HCT116 (cell line): ENCODE measurements around the gene ZNF10. TPM values are rescaled to one million over a fixed set of nuclear protein-coding genes. Genes with fewer than 3 reads are reported as not detected.

Experiments used
- ATAC-seq: fragments of 200-7000 bp; cut with Tn5 transposase; 2 replicates; pipeline ENCODE4 v1.9.1; 2020; ENCODE audit warnings: mild to moderate bottlenecking, moderate library complexity
- BruUV-seq: library from RNA; stranded (reverse); fragments of 400-500 nt; replicated peaks from 2 replicates; lab custom pipeline; 2021; lab: Mats Ljungman, UMichigan
- CTCF ChIA-PET: fragments of 300-600 bp; sonication (Branson Sonifier 250); formaldehyde crosslinking; loops from one replicate; lab custom pipeline; 2021; ENCODE audit warnings: antibody characterized with exemption; lab: Charles Lee
- POLR2A ChIA-PET: fragments of 300-600, 350-600 bp; sonication (Branson Sonifier 250); formaldehyde crosslinking; loops from one replicate; lab custom pipeline; 2021; ENCODE audit warnings: antibody characterized with exemption; lab: Charles Lee
- RAD21 ChIA-PET, 2 experiments: fragments of 300-600 bp; sonication (Branson Sonifier 250); formaldehyde crosslinking; loops; one replicate each; lab custom pipeline; 2023; ENCODE audit warnings: low total read pairs in 2 of 2; ENCODE audit not compliant: uncharacterized antibody in 2 of 2, unreplicated experiment in 2 of 2, low non-redundant PET in 1 of 2; lab: Charles Lee
- DNase-seq: peaks from one replicate; pipeline ENCODE4 v3.0.0-alpha.2; 2010; ENCODE audit warnings: low read depth, low spot score
- H2AFZ ChIP-seq: fragments of 200-600 bp; shearing (Covaris generic), sonication (generic); 2 replicates; pipeline ENCODE4 v1.6.1; 2017; ENCODE audit warnings: low read depth, mixed run types, mixed read lengths, antibody characterized with exemption, low read length; ENCODE audit not compliant: poor library complexity, severe bottlenecking
- H3K27ac ChIP-seq: 2 replicates; pipeline ENCODE4 v1.5.1; 2012; ENCODE audit warnings: low read depth, low read length
- H3K27me3 ChIP-seq: fragments of 200-600 bp; sonication (generic); 2 replicates; pipeline ENCODE4 v1.6.1; 2016; ENCODE audit warnings: mixed run types, low read length, mixed read lengths; ENCODE audit not compliant: insufficient read depth
- H3K36me3 ChIP-seq, 2 experiments: fragments of 200-500 bp in 1 of 2; fragments of 200-600 bp in 1 of 2; sonication (Bioruptor generic) in 1 of 2; sonication (generic) in 1 of 2; 2 replicates each; pipeline versions ENCODE4 v1.5.1 to v1.6.1; 2014 to 2016; ENCODE audit warnings: low read length in 2 of 2, inconsistent platforms in 1 of 2, mixed read lengths in 1 of 2, mixed run types in 1 of 2; ENCODE audit not compliant: insufficient read depth in 2 of 2, control insufficient read depth in 1 of 2
- H3K4me1 ChIP-seq, 2 experiments: fragments of 200-600 bp in 1 of 2; sonication (generic) in 1 of 2; 2 replicates each; pipeline versions ENCODE4 v1.5.1 to v1.6.1; 2012 to 2017; ENCODE audit warnings: low read length in 2 of 2, inconsistent platforms in 1 of 2, mild to moderate bottlenecking in 1 of 2, mixed read lengths in 1 of 2, mixed run types in 1 of 2, moderate library complexity in 1 of 2; ENCODE audit not compliant: insufficient read depth in 2 of 2, control insufficient read depth in 1 of 2
- H3K4me2 ChIP-seq: fragments of 200-600 bp; sonication (generic); 2 replicates; pipeline ENCODE4 v1.6.1; 2017; ENCODE audit warnings: mixed run types, low read length, mixed read lengths
- H3K4me3 ChIP-seq, 2 experiments: fragments of 200-600 bp in 1 of 2; sonication (generic) in 1 of 2; replicated peaks in 1 of 2; 2 replicates each; pipeline ENCODE4 v1.5.1; 2011 to 2016; ENCODE audit warnings: low read length in 2 of 2, control low read depth in 1 of 2, low read depth in 1 of 2, mild to moderate bottlenecking in 1 of 2, mixed read lengths in 1 of 2, mixed run types in 1 of 2
- H3K79me2 ChIP-seq: fragments of 200-600 bp; sonication (generic); 2 replicates; pipeline ENCODE4 v1.6.1; 2017; ENCODE audit warnings: mild to moderate bottlenecking, mixed run types, low read length, moderate library complexity, mixed read lengths; ENCODE audit not compliant: insufficient read depth
- H3K9ac ChIP-seq: fragments of 200-600 bp; sonication (generic); 2 replicates; pipeline ENCODE4 v1.6.1; 2016; ENCODE audit warnings: low read length, mixed read lengths
- H3K9me2 ChIP-seq: fragments of 200-600 bp; sonication (generic), shearing (Covaris generic); 2 replicates; pipeline ENCODE4 v1.6.1; 2017; ENCODE audit warnings: mixed run types, mild to moderate bottlenecking, moderate library complexity; ENCODE audit not compliant: insufficient read depth
- H3K9me3 ChIP-seq, 2 experiments: fragments of 200-500 bp in 1 of 2; fragments of 200-600 bp in 1 of 2; sonication (Bioruptor generic) in 1 of 2; sonication (generic) in 1 of 2; 2 replicates each; pipeline ENCODE4 v1.6.1; 2014 to 2017; ENCODE audit warnings: low read length in 2 of 2, mixed read lengths in 2 of 2, inconsistent platforms in 1 of 2, low read depth in 1 of 2, mild to moderate bottlenecking in 1 of 2, mixed run types in 1 of 2, moderate library complexity in 1 of 2; ENCODE audit not compliant: control insufficient read depth in 1 of 2, insufficient read depth in 1 of 2
- H4K20me1 ChIP-seq: fragments of 200-600 bp; sonication (generic), shearing (Covaris generic); 2 replicates; pipeline ENCODE4 v1.6.1; 2017; ENCODE audit warnings: mixed run types, mild to moderate bottlenecking, moderate library complexity; ENCODE audit not compliant: insufficient read depth
- CBX3 ChIP-seq: IDR thresholded peaks from 2 replicates; pipeline ENCODE4 v1.6.1; 2012; ENCODE audit warnings: low read depth
- ELF1 ChIP-seq: IDR thresholded peaks from 2 replicates; pipeline ENCODE4 v1.6.1; 2012; ENCODE audit warnings: low read depth, borderline replicate concordance
- EZH2 ChIP-seq: fragments of 200-600 bp; sonication (generic); IDR thresholded peaks from 2 replicates; pipeline ENCODE4 v1.6.1; 2017; ENCODE audit warnings: antibody characterized with exemption, mixed run types
- EZH2phosphoT487 ChIP-seq: fragments of 200-600 bp; IDR thresholded peaks from 2 replicates; pipeline ENCODE4 v1.6.1; 2018; ENCODE audit warnings: antibody characterized with exemption, borderline replicate concordance
- FOSL1 ChIP-seq: IDR thresholded peaks from 2 replicates; pipeline ENCODE4 v1.6.1; 2012; ENCODE audit warnings: low read depth
- JUND ChIP-seq: IDR thresholded peaks from 2 replicates; pipeline ENCODE4 v1.6.1; 2012
- RAD21 ChIP-seq: IDR thresholded peaks from 2 replicates; pipeline ENCODE4 v1.6.1; 2012; ENCODE audit warnings: low read depth, mild to moderate bottlenecking
- SP1 ChIP-seq: IDR thresholded peaks from 2 replicates; pipeline ENCODE4 v1.6.1; 2012; ENCODE audit warnings: low read depth
- TCF7L2 ChIP-seq: IDR thresholded peaks from 2 replicates; pipeline ENCODE4 v1.7.0; 2011; ENCODE audit warnings: borderline replicate concordance, inconsistent platforms; ENCODE audit not compliant: insufficient read depth, insufficient read length; ENCODE audit errors: extremely low read depth
- YY1 ChIP-seq: IDR thresholded peaks from 2 replicates; pipeline ENCODE4 v1.6.1; 2011; ENCODE audit warnings: low read length, low read depth, moderate library complexity, mild to moderate bottlenecking; ENCODE audit not compliant: insufficient replicate concordance; ENCODE audit errors: extremely low read depth
- intact Hi-C: fragments of 100-400 bp; cut with micrococcal nuclease; formaldehyde crosslinking; loops from 2 replicates; pipeline ENCODE4 v1.10.0; 2022
- total RNA-seq: library from RNA; stranded (reverse); gene quantifications from one replicate; pipeline ENCODE4 v1.2.1, GENCODE V29; 2021; ENCODE audit not compliant: unreplicated experiment
- TF ChIP-seq, protein P1 (sequence below): IDR thresholded peaks from 2 replicates; pipeline ENCODE4 v1.6.1; 2012
- TF ChIP-seq, protein P2 (sequence below): IDR thresholded peaks from 2 replicates; pipeline ENCODE4 v1.6.1; 2011; ENCODE audit warnings: mild to moderate bottlenecking, low read length, moderate library complexity; ENCODE audit not compliant: insufficient replicate concordance; ENCODE audit errors: extremely low read depth

Gene ZNF10
- total RNA-seq, 1 experiment from 2014 or later = not detected

DNA sequence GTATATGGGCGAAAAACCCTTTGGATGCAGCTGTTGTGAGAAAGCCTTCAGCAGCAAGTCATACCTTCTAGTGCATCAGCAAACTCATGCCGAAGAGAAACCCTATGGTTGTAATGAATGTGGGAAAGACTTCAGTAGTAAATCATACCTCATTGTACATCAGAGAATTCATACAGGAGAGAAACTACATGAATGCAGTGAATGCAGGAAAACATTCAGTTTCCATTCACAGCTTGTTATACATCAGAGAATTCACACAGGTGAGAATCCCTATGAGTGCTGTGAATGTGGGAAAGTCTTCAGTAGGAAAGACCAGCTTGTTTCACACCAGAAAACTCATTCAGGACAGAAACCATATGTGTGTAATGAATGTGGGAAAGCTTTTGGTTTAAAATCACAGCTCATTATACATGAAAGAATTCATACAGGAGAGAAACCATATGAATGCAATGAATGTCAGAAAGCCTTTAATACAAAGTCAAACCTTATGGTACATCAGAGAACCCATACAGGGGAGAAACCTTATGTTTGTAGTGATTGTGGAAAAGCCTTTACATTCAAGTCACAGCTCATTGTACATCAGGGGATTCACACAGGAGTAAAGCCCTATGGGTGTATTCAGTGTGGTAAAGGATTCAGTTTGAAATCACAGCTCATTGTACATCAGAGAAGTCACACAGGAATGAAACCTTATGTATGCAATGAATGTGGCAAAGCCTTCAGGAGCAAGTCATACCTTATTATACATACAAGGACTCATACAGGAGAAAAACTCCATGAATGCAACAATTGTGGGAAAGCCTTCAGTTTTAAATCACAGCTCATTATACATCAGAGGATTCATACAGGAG is 72.3 kb downstream of the ZNF10 start:
- Histone ChIP-seq H3K4me3 (no peak overlapping the region), H3K27ac (no peak overlapping the region), H4K20me1 (no peaks in the 10 kb centered on the region), H3K27me3 (no peaks in the 10 kb centered on the region), H3K79me2 (no peaks in the 10 kb centered on the region), H3K9me3 (peaks cover 52 to 57% of the 10 kb centered on the region in 2 experiments), H2AFZ (no peak overlapping the region), H3K4me2 (no peak overlapping the region), H3K36me3 (peaks cover 2 to 25% of the 10 kb centered on the region in 2 experiments; a peak in 2 of 4 replicates), H3K9me2 (no peaks in the 10 kb centered on the region), H3K9ac (no peak overlapping the region), H3K4me1 (no peaks in the 10 kb centered on the region)
- TF ChIP-seq CBX3 = no peak
- TF ChIP-seq, protein P1, sequence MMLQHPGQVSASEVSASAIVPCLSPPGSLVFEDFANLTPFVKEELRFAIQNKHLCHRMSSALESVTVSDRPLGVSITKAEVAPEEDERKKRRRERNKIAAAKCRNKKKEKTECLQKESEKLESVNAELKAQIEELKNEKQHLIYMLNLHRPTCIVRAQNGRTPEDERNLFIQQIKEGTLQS = no peak
- no peak for TF ChIP-seq YY1
- TF ChIP-seq EZH2 = no peak
- TF ChIP-seq TCF7L2 = no peak
- no peak for TF ChIP-seq RAD21
- TF ChIP-seq FOSL1 = no peak
- TF ChIP-seq SP1 = no peak
- no peak for TF ChIP-seq ELF1
- no peak for TF ChIP-seq JUND
- TF ChIP-seq, protein P2, sequence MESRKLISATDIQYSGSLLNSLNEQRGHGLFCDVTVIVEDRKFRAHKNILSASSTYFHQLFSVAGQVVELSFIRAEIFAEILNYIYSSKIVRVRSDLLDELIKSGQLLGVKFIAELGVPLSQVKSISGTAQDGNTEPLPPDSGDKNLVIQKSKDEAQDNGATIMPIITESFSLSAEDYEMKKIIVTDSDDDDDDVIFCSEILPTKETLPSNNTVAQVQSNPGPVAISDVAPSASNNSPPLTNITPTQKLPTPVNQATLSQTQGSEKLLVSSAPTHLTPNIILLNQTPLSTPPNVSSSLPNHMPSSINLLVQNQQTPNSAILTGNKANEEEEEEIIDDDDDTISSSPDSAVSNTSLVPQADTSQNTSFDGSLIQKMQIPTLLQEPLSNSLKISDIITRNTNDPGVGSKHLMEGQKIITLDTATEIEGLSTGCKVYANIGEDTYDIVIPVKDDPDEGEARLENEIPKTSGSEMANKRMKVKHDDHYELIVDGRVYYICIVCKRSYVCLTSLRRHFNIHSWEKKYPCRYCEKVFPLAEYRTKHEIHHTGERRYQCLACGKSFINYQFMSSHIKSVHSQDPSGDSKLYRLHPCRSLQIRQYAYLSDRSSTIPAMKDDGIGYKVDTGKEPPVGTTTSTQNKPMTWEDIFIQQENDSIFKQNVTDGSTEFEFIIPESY = no peak
- TF ChIP-seq EZH2phosphoT487 = no peak
- no peak for DNase-seq
- ChIA-PET RAD21 (no interaction called here), POLR2A (no interaction called here), CTCF (no interaction called here)
- intact Hi-C loops = no loop called here
- BruUV-seq = no TSS peak
- ATAC-seq = no peak
